ENCODE data around the gene WDR20.

WDR20 gene

GRCh38 chr14:102250636-102251035, 110.9 kb downstream of the WDR20 start:
- no peaks in the 10 kb centered on the region for H3K4me1 ChIP-seq (ENCODE audit: insufficient read depth, low read length)
- no peak overlapping the region for H3K4me3 ChIP-seq (ENCODE audit: low read length)
- H3K36me3 ChIP-seq (ENCODE audit: insufficient read depth, low read length) = peaks cover 9% of the 10 kb centered on the region
- H2AFZ ChIP-seq (ENCODE audit: low read depth, low read length) = no peak overlapping the region
- no peaks in the 10 kb centered on the region for H3K27me3 ChIP-seq (ENCODE audit: insufficient read depth, low read length)
- peaks cover 3% of the 10 kb centered on the region for H3K9me3 ChIP-seq (ENCODE audit: low read length)

GRCh38 chr14:102251161-102251560, 111.5 kb downstream of the WDR20 start:
- no peak overlapping the region for H2AFZ ChIP-seq (ENCODE audit: low read depth, low read length)
- no peaks in the 10 kb centered on the region for H3K27me3 ChIP-seq (ENCODE audit: insufficient read depth, low read length)
- H3K36me3 ChIP-seq (ENCODE audit: insufficient read depth, low read length) = peaks cover 9% of the 10 kb centered on the region
- no peaks in the 10 kb centered on the region for H3K4me1 ChIP-seq (ENCODE audit: insufficient read depth, low read length)
- no peak overlapping the region for H3K4me3 ChIP-seq (ENCODE audit: low read length)
- H3K9me3 ChIP-seq (ENCODE audit: low read length) = peaks cover 3% of the 10 kb centered on the region

- H3K4me3 ChIP-seq (ENCODE audit: low read length) = no peak overlapping the region
- no peak overlapping the region for H2AFZ ChIP-seq (ENCODE audit: low read depth, low read length)
- peaks cover 3% of the 10 kb centered on the region for H3K9me3 ChIP-seq (ENCODE audit: low read length)
- H3K36me3 ChIP-seq (ENCODE audit: insufficient read depth, low read length) = peaks cover 9% of the 10 kb centered on the region
- no peaks in the 10 kb centered on the region for H3K4me1 ChIP-seq (ENCODE audit: insufficient read depth, low read length)
- H3K27me3 ChIP-seq (ENCODE audit: insufficient read depth, low read length) = no peaks in the 10 kb centered on the region
These were observed 113.4 kb downstream of the WDR20 start for GRCh38 chr14:102252834-102253801.

- Histone ChIP-seq H3K4me1 (ENCODE audit: insufficient read depth, low read length) (no peaks in the 10 kb centered on the region), H3K4me3 (ENCODE audit: low read length) (no peak overlapping the region), H3K9me3 (ENCODE audit: low read length) (no peaks in the 10 kb centered on the region), H3K27me3 (ENCODE audit: insufficient read depth, low read length) (no peaks in the 10 kb centered on the region), H2AFZ (ENCODE audit: low read depth, low read length) (no peak overlapping the region), H3K36me3 (ENCODE audit: insufficient read depth, low read length) (no peaks in the 10 kb centered on the region)
These were observed 115.9 kb downstream of the WDR20 start for GRCh38 chr14:102255401-102256190.

GRCh38 chr14:102256716-102257115, 117.0 kb downstream of the WDR20 start:
- no peaks in the 10 kb centered on the region for H3K9me3 ChIP-seq (ENCODE audit: low read length)
- no peak overlapping the region for H2AFZ ChIP-seq (ENCODE audit: low read depth, low read length)
- H3K4me3 ChIP-seq (ENCODE audit: low read length) = no peak overlapping the region
- H3K4me1 ChIP-seq (ENCODE audit: insufficient read depth, low read length) = no peaks in the 10 kb centered on the region
- H3K27me3 ChIP-seq (ENCODE audit: insufficient read depth, low read length) = no peaks in the 10 kb centered on the region
- H3K36me3 ChIP-seq (ENCODE audit: insufficient read depth, low read length) = no peaks in the 10 kb centered on the region

GRCh38 chr14:102258136-102258535, 118.4 kb downstream of the WDR20 start:
- H3K4me1 ChIP-seq (ENCODE audit: insufficient read depth, low read length) = peaks cover 6% of the 10 kb centered on the region
- no peak overlapping the region for H2AFZ ChIP-seq (ENCODE audit: low read depth, low read length)
- no peaks in the 10 kb centered on the region for H3K27me3 ChIP-seq (ENCODE audit: insufficient read depth, low read length)
- no peak overlapping the region for H3K4me3 ChIP-seq (ENCODE audit: low read length)
- H3K9me3 ChIP-seq (ENCODE audit: low read length) = no peaks in the 10 kb centered on the region
- no peaks in the 10 kb centered on the region for H3K36me3 ChIP-seq (ENCODE audit: insufficient read depth, low read length)

Measured in neuron (in vitro differentiated cells).